ENCODE measurements around the gene THRA.

GRCh38 chr17:40086150-40087044 is 23.6 kb downstream of the THRA start:
- TF ChIP-seq CTCF (IDR thresholded peaks at IDR 0.05; ENCODE audit: extremely low read depth in 1 of 2, insufficient read depth in 1 of 2, low read depth in 1 of 2, low read length in 2 of 2) (peak; percentile 80 to 89), POLR2AphosphoS5 (IDR thresholded peaks at IDR 0.05; ENCODE audit: insufficient read depth, low read depth, low read length) (no peak), POLR2A (IDR thresholded peaks at IDR 0.05; ENCODE audit: low read depth, low read length) (no peak)

Data from endothelial cell of umbilical vein (primary cell).